ENCODE results near the gene PVRIG. TPM values are rescaled to one million over a fixed set of nuclear protein-coding genes. Genes with fewer than 3 reads are reported as not detected.

The PVRIG gene
- total RNA-seq, 1 experiment from 2014 or later = 0.55 TPM

GRCh38 chr7:100220586-100221230 is 959 bp downstream of the PVRIG start (continued):
- no peak for TF ChIP-seq E2F5 (CRISPR knock-in tag; IDR thresholded peaks at IDR 0.05)
- no peak for TF ChIP-seq TEAD4 (CRISPR knock-in tag; IDR thresholded peaks at IDR 0.05)
- TF ChIP-seq ZNF232 (CRISPR knock-in tag; IDR thresholded peaks at IDR 0.05) = no peak
- no peak for TF ChIP-seq PRDM15 (CRISPR knock-in tag; IDR thresholded peaks at IDR 0.05)

GRCh38 chr7:100221231-100221718 is 1.5 kb downstream of the PVRIG start:
- Mint-ChIP-seq H3K36me3 (peaks cover 5% of the 10 kb centered on the region; the same call in 1 of the 2 replicates), H3K27me3 (ENCODE audit: low read depth) (no peaks in the 10 kb centered on the region), H3K4me3 (no peak overlapping the region), H3K4me1 (no peaks in the 10 kb centered on the region), H3K27ac (no peak overlapping the region), H3K9me3 (no peaks in the 10 kb centered on the region)
- DNase-seq (ENCODE audit: low spot score) = no peak
- ATAC-seq = no peak
- ChIA-PET CTCF (no interaction called here), POLR2A (no interaction called here)
- TF ChIP-seq ATF1 (CRISPR knock-in tag; IDR thresholded peaks at IDR 0.05) (no peak), HMGA2 (CRISPR knock-in tag; IDR thresholded peaks at IDR 0.05) (no peak), PRRX2 (CRISPR knock-in tag; IDR thresholded peaks at IDR 0.05) (no peak), IRF2 (CRISPR knock-in tag; IDR thresholded peaks at IDR 0.05; ENCODE audit: borderline replicate concordance, low read depth) (no peak), ZNF425 (CRISPR knock-in tag; conservative IDR thresholded peaks at IDR 0.05) (no peak), FOXJ3 (CRISPR knock-in tag; IDR thresholded peaks at IDR 0.05; ENCODE audit: borderline replicate concordance) (no peak), USF2 (CRISPR knock-in tag; IDR thresholded peaks at IDR 0.05) (no peak), ATF6 (CRISPR knock-in tag; IDR thresholded peaks at IDR 0.05) (no peak), ELF4 (CRISPR knock-in tag; IDR thresholded peaks at IDR 0.05; ENCODE audit: low read depth) (no peak), NFYB (CRISPR knock-in tag; conservative IDR thresholded peaks at IDR 0.05; ENCODE audit: low read depth) (no peak), ZNF532 (CRISPR knock-in tag; IDR thresholded peaks at IDR 0.05; ENCODE audit: borderline replicate concordance) (no peak), ESRRA (CRISPR knock-in tag; IDR thresholded peaks at IDR 0.05; ENCODE audit: borderline replicate concordance) (no peak), GRHL2 (CRISPR knock-in tag; IDR thresholded peaks at IDR 0.05; ENCODE audit: insufficient replicate concordance, severe bottlenecking) (no peak), SP1 (CRISPR knock-in tag; conservative IDR thresholded peaks at IDR 0.05) (no peak), SMAD4 (CRISPR knock-in tag; IDR thresholded peaks at IDR 0.05) (no peak), NFE2L1 (CRISPR knock-in tag; IDR thresholded peaks at IDR 0.05) (no peak), ZNF423 (CRISPR knock-in tag; IDR thresholded peaks at IDR 0.05) (no peak), RELA (CRISPR knock-in tag; IDR thresholded peaks at IDR 0.05; ENCODE audit: borderline replicate concordance) (no peak), TCF7 (CRISPR knock-in tag; IDR thresholded peaks at IDR 0.05; ENCODE audit: low read depth) (no peak)

Data from WTC11 (cell line).